GM12878 (cell line): ENCODE data around the gene ADGRD2. TPM values are rescaled to one million over a fixed set of nuclear protein-coding genes. Genes with fewer than 3 reads are reported as not detected.

Experiments
- ATAC-seq: fragments of 200-7000 bp; cut with Tn5 transposase; 3 replicates; pipeline ENCODE4 v1.9.1; 2020; ENCODE audit warnings: mild to moderate bottlenecking, moderate library complexity
- BruUV-seq: library from RNA; stranded (reverse); fragments of 400-500 nt; replicated peaks from 2 replicates; lab custom pipeline; 2021; lab: Mats Ljungman, UMichigan
- CTCF ChIA-PET: fragments of 300-600 bp; sonication (Branson Sonifier 250); formaldehyde crosslinking; extraction: SDS; loops from one replicate; lab custom pipeline; 2021; ENCODE audit warnings: inconsistent platforms; lab: Yijun Ruan, JAX
- POLR2A ChIA-PET: fragments of 350-600 bp; formaldehyde crosslinking; extraction: SDS; loops from one replicate; lab custom pipeline; 2021; ENCODE audit warnings: inconsistent platforms; lab: Charles Lee
- RAD21 ChIA-PET: fragments of 300-600 bp; sonication (Branson Sonifier 250); formaldehyde crosslinking; loops from one replicate; lab custom pipeline; 2023; ENCODE audit warnings: antibody characterized with exemption; ENCODE audit not compliant: unreplicated experiment; lab: Charles Lee
- SMC1A ChIA-PET: fragments of 300-600 bp; sonication (Branson Sonifier 250); formaldehyde crosslinking; loops from one replicate; lab custom pipeline; 2023; ENCODE audit not compliant: unreplicated experiment, uncharacterized antibody; lab: Charles Lee
- DNase-seq: peaks from one replicate; pipeline ENCODE4 v3.0.0-alpha.2; 2011; ENCODE audit warnings: low read depth, low spot score
- FAIRE-seq: peaks from 3 replicates; lab custom pipeline; 2011; peaks lifted over from hg19 to GRCh38; lab: Jason Lieb, UNC
- H2AFZ ChIP-seq: 2 replicates; pipeline ENCODE4 v1.6.0; 2011; ENCODE audit warnings: low read depth, low read length, control low read depth; ENCODE audit not compliant: control insufficient read depth
- H3K27ac ChIP-seq: 2 replicates; pipeline ENCODE4 v1.5.1; 2011; ENCODE audit warnings: control low read depth; ENCODE audit not compliant: control insufficient read depth, insufficient read depth
- H3K27me3 ChIP-seq, 2 experiments: replicated peaks in 1 of 2; 2 replicates each; pipeline versions ENCODE4 v1.6.0 to v1.6.1; 2011; ENCODE audit warnings: low read length in 1 of 2; ENCODE audit not compliant: control insufficient read depth in 2 of 2, insufficient read depth in 2 of 2
- H3K36me3 ChIP-seq, 2 experiments: 2 replicates each; pipeline ENCODE4 v1.5.1; 2011; ENCODE audit warnings: low read length in 1 of 2; ENCODE audit not compliant: control insufficient read depth in 2 of 2, insufficient read depth in 2 of 2
- H3K4me1 ChIP-seq: 2 replicates; pipeline ENCODE4 v1.6.1; 2011; ENCODE audit warnings: mild to moderate bottlenecking, low read length, moderate library complexity, mixed read lengths; ENCODE audit not compliant: control insufficient read depth, insufficient read depth
- H3K4me2 ChIP-seq: 2 replicates; pipeline ENCODE4 v1.6.0; 2011; ENCODE audit warnings: control low read depth; ENCODE audit not compliant: control insufficient read depth, insufficient read depth
- H3K4me3 ChIP-seq: fragments of 200-600 bp; sonication (generic); 2 replicates; pipeline ENCODE4 v1.5.1; 2016
- H3K79me2 ChIP-seq: 2 replicates; pipeline ENCODE4 v1.6.0; 2011; ENCODE audit warnings: low read length; ENCODE audit not compliant: control insufficient read depth, insufficient read depth
- H3K9ac ChIP-seq: 2 replicates; pipeline ENCODE4 v1.8.0; 2011; ENCODE audit warnings: low read length, control low read depth, mixed read lengths; ENCODE audit not compliant: control insufficient read depth, insufficient read depth
- H3K9me3 ChIP-seq: replicated peaks from 3 replicates; pipeline ENCODE4 v1.5.1; 2011; ENCODE audit warnings: mild to moderate bottlenecking, low read length; ENCODE audit not compliant: control insufficient read depth, insufficient read depth
- H4K20me1 ChIP-seq: 2 replicates; pipeline ENCODE4 v1.6.0; 2011; ENCODE audit not compliant: control insufficient read depth, insufficient read depth
- DPF2 ChIP-seq: fragments of 450-650 bp; IDR thresholded peaks from 2 replicates; pipeline ENCODE4 v1.6.1; 2017; ENCODE audit warnings: mild to moderate bottlenecking
- POLR2AphosphoS2 ChIP-seq: IDR thresholded peaks from 2 replicates; pipeline ENCODE4 v1.6.1; 2011; ENCODE audit warnings: low read depth, mild to moderate bottlenecking, low read length, improper control_type of control experiment, moderate library complexity
- RB1 ChIP-seq: fragments of 450-650 bp; formaldehyde crosslinking; IDR thresholded peaks from 2 replicates; pipeline ENCODE4 v1.6.1; 2017; ENCODE audit warnings: mild to moderate bottlenecking, borderline replicate concordance
- ZNF207 ChIP-seq: fragments of 450-650 bp; IDR thresholded peaks from 2 replicates; pipeline ENCODE4 v1.6.1; 2014; ENCODE audit warnings: antibody characterized with exemption, mild to moderate bottlenecking, borderline replicate concordance
- WGBS: methylation state at CpG from one replicate; pipeline ENCODE4 v1.1.6; 2016; ENCODE audit warnings: low lambda C conversion rate; ENCODE audit not compliant: insufficient replicate concordance, insufficient coverage; ENCODE audit errors: missing lambda C conversion rate; 5-methylcytosine and 5-hydroxymethylcytosine counted together
- in situ Hi-C: fragments of 300-500 bp; cut with MboI; formaldehyde crosslinking; loops from 9 replicates; pipeline ENCODE4 v1.14.3; 2018; ENCODE audit warnings: mixed read lengths
- intact Hi-C: fragments of 100-400 bp; cut with micrococcal nuclease; formaldehyde crosslinking; loops from one replicate; pipeline ENCODE4 v1.14.2; 2022; ENCODE audit not compliant: unreplicated experiment
- polyA plus RNA-seq, 11 experiments: library from polyadenylated mRNA; depleted of rRNA in 4 of 11; unstranded in 6 of 11; stranded (reverse) in 5 of 11; fragments of >200 nt; fragmentation: Nextera tagmentation in 4 of 11; fragmentation: Illumina TruSeq in 1 of 11; extraction: Ambion mirVana in 4 of 11; extraction: Trizol in 1 of 11; gene quantifications; 1 replicate in 1 of 11; 2 replicates in 10 of 11; pipeline versions ENCODE4 v1.2.1 to v1.2.3, GENCODE V29; 2011 to 2016; ENCODE audit warnings: inconsistent platforms in 2 of 11, missing spikeins in 2 of 11, low read depth in 1 of 11
- total RNA-seq, 4 experiments: library from RNA; depleted of rRNA in 3 of 4; stranded (reverse); fragments of >200 nt in 3 of 4; fragmentation: Illumina TruSeq in 1 of 4; extraction: Trizol in 1 of 4; gene quantifications; 2 replicates each; pipeline versions ENCODE4 v1.2.1 to v1.2.3, GENCODE V29; 2013 to 2021
- TF ChIP-seq, protein P1 (sequence below): fragments of 450-650 bp; IDR thresholded peaks from 2 replicates; pipeline ENCODE4 v1.6.1; 2017; ENCODE audit warnings: mild to moderate bottlenecking, moderate library complexity

ADGRD2 gene
- total and polyA plus RNA-seq, 10 of the 15 experiments (the other 5 are each of a cell fraction or from before 2014, with no cell fraction given), result not detected

- Histone ChIP-seq H3K9ac (no peak overlapping the region), H3K4me1 (no peaks in the 10 kb centered on the region), H3K27ac (no peak overlapping the region), H3K79me2 (no peaks in the 10 kb centered on the region), H2AFZ (no peak overlapping the region), H3K9me3 (no peaks in the 10 kb centered on the region), H3K4me2 (no peak overlapping the region), H4K20me1 (no peaks in the 10 kb centered on the region), H3K27me3 (no peaks in the 10 kb centered on the region; a peak in 1 of 4 replicates), H3K4me3 (no peak overlapping the region), H3K36me3 (no peaks in the 10 kb centered on the region)
- ATAC-seq (no peak), FAIRE-seq (no peak), DNase-seq (no peak)
- 20% methylated on average over 13 of the region's 13 CpGs for WGBS
- no TSS peak for BruUV-seq
- RAD21 ChIA-PET, result interaction anchor here (1.0 kb wide), 1 partner anchor 66 kb away, joined by 3 read pairs; no protein-coding TSS in a partner anchor
- in situ Hi-C loops (no loop called here), intact Hi-C loops (no loop called here)
- TF ChIP-seq ZNF207 (no peak), DPF2 (no peak)
- TF ChIP-seq, all 136 proteins: peak for 0
- ChIA-PET CTCF (no interaction called here), SMC1A (no interaction called here), POLR2A (no interaction called here)
Observed at GRCh38 chr9:124470306-124470705, 20.1 kb downstream of the ADGRD2 start.

- no peak for DNase-seq
- TF ChIP-seq, protein P1, sequence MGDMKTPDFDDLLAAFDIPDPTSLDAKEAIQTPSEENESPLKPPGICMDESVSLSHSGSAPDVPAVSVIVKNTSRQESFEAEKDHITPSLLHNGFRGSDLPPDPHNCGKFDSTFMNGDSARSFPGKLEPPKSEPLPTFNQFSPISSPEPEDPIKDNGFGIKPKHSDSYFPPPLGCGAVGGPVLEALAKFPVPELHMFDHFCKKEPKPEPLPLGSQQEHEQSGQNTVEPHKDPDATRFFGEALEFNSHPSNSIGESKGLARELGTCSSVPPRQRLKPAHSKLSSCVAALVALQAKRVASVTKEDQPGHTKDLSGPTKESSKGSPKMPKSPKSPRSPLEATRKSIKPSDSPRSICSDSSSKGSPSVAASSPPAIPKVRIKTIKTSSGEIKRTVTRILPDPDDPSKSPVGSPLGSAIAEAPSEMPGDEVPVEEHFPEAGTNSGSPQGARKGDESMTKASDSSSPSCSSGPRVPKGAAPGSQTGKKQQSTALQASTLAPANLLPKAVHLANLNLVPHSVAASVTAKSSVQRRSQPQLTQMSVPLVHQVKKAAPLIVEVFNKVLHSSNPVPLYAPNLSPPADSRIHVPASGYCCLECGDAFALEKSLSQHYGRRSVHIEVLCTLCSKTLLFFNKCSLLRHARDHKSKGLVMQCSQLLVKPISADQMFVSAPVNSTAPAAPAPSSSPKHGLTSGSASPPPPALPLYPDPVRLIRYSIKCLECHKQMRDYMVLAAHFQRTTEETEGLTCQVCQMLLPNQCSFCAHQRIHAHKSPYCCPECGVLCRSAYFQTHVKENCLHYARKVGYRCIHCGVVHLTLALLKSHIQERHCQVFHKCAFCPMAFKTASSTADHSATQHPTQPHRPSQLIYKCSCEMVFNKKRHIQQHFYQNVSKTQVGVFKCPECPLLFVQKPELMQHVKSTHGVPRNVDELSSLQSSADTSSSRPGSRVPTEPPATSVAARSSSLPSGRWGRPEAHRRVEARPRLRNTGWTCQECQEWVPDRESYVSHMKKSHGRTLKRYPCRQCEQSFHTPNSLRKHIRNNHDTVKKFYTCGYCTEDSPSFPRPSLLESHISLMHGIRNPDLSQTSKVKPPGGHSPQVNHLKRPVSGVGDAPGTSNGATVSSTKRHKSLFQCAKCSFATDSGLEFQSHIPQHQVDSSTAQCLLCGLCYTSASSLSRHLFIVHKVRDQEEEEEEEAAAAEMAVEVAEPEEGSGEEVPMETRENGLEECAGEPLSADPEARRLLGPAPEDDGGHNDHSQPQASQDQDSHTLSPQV, result no peak
- TF ChIP-seq RB1, result no peak
- TF ChIP-seq POLR2AphosphoS2, result no peak
- H3K9me3 ChIP-seq, result no peaks in the 10 kb centered on the region
- no peak overlapping the region for H3K27ac ChIP-seq
- no peak for ATAC-seq
- H3K27me3 ChIP-seq, result no peaks in the 10 kb centered on the region; a peak in 1 of 4 replicates
- no peaks in the 10 kb centered on the region for H3K36me3 ChIP-seq
- SMC1A ChIA-PET, result no interaction called here
- H3K4me3 ChIP-seq, result no peak overlapping the region
- H2AFZ ChIP-seq, result no peak overlapping the region
- H3K4me1 ChIP-seq, result no peaks in the 10 kb centered on the region
- no peak overlapping the region for H3K4me2 ChIP-seq
- intact Hi-C loops (no loop called here), in situ Hi-C loops (no loop called here)
- 43% methylated on average over 7 of the region's 7 CpGs for WGBS
- CTCF ChIA-PET, result no interaction called here
- no peaks in the 10 kb centered on the region for H3K79me2 ChIP-seq
- H3K9ac ChIP-seq, result no peak overlapping the region
- no peaks in the 10 kb centered on the region for H4K20me1 ChIP-seq
- RAD21 ChIA-PET, result interaction anchor here (1.0 kb wide), 1 partner anchor 66 kb away, joined by 3 read pairs; no protein-coding TSS in a partner anchor
- POLR2A ChIA-PET, result no interaction called here
- BruUV-seq, result no TSS peak
- no peak for FAIRE-seq
Observed at GRCh38 chr9:124470726-124471125, 20.5 kb downstream of the ADGRD2 start.
